ACHN (cell line): ENCODE data around the gene SLC23A2.

Experiments used
- DNase-seq: peaks from one replicate; pipeline ENCODE4 v3.0.0-alpha.2; 2015
- in situ Hi-C: cut with HindIII; loops from 2 replicates; pipeline ENCODE4 v1.10.0; 2017; ENCODE audit warnings: low sequenced_read_pairs, low pct_ligation_motif_present, low pct_unique_long_range_greater_than_20kb

SLC23A2 gene

DNA sequence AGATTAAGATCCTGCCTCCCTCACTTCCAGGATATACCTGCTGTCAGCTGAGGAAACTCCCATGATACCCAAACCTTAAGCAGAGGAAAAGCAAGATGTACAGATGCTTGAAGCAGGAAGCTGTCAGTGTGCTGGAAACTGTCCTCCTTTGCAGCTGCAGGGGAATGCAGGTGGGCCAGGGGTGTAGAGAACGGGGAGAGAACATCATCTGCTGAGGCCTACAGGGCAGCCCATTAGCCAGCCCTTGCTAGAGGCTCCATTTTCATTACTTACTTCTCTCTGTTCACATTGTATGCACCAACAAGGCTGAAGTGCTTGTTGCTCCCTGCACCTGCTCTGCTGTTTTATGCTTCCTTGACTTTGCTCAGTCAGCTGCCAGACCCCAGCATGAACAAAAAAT, 160.5 kb downstream of the SLC23A2 start:
- in situ Hi-C loops, result no loop called here
- no peak for DNase-seq

DNA sequence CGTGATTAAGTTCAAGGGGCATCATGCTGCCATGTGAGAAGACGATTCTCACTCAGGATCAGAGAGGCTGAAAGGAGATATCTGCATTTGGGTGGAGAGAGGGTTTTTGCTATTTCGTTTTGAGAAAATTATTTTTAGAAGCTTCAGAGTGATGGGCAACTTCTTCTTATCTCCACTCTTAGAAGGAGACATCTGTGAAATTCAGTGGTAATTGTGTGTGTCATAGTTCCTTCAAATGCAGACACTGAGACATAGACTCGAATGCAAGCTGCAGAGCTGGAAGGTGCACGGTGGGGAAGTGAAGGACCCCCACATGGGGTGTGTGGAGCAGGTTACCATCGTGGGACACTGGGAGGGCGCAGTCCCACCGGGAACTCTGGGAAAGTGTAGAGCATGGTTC, 162.8 kb downstream of the SLC23A2 start:
- no peak for DNase-seq
- in situ Hi-C loops, result no loop called here

DNA sequence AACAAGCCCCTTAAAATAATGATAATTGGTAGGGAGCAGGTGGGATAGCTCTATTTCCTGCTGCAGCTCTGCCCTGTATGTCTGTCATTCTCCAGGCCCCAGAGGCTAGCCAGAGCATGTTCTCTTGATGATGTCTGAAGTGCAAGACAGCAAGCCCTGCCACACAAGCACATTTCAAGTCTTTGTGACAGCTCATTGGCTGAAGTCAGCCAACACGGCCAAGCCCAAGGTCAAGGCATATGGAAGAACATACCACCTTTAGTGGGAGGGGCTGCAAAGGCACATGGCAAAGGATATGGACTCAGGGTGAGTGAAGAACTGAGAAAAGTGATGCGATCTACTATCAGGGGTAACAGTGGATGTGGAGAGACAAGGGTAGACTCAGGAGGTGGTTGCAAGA, 163.6 kb downstream of the SLC23A2 start:
- no peak for DNase-seq

GRCh38 chr20:4836935-4837334, 164.4 kb downstream of the SLC23A2 start:
- in situ Hi-C loops, result no loop called here
- DNase-seq, result no peak

More for the DNA sequence above, 163.6 kb downstream of the SLC23A2 start:
- in situ Hi-C loops, result no loop called here

- in situ Hi-C loops, result no loop called here
- DNase-seq, result no peak
Observed at GRCh38 chr20:4836473-4836872, 164.8 kb downstream of the SLC23A2 start.

DNA sequence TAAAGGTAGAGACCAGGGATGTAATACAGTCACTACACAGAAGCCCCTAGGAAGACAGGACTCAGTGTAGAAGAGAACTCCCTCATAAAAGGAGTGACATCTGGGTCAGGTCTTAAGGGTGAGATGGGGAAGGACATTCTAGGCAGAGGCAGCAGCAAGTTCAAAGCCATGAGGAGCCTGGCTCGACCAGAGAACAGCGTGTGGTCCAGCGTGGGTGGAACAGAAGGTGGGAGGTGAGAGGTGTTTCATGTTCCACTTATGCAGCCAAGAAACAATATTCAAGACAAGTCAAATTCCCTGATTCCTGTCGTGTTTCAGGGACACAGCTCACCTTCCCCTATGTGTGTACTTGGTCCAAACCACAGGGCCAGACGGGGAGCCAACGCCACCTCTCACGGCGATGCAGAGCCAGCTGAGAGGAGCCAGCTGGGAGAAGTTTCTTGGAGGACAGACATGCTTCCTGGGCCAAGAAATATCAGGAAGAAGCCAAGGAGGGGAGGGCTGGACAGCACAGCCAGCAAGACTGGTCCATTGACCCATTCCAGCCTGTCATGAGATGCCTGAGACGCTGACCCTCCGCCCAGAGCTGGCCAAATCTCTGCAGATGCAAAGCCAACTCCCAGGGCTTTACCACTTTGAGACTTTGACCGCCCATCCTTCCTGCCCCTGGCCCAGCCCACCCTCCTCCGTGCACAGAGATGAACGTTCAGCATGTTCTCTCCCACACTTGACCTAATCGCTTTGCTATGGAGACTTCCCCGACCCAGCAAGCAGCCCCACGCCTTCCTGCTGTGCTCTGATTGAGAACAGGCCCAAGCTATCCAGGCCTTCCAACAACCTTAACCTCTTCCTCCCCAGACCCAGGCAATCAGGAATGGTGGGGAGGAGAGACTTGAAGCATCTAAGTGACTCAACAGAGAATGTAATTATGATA, 165.8 kb downstream of the SLC23A2 start:
- DNase-seq, result no peak
- in situ Hi-C loops, result no loop called here

- no peak for DNase-seq
- in situ Hi-C loops, result no loop called here
Observed at GRCh38 chr20:4833074-4833728, 168.1 kb downstream of the SLC23A2 start.

GRCh38 chr20:4832469-4832868, 168.8 kb downstream of the SLC23A2 start:
- in situ Hi-C loops, result no loop called here
- DNase-seq, result no peak

DNA sequence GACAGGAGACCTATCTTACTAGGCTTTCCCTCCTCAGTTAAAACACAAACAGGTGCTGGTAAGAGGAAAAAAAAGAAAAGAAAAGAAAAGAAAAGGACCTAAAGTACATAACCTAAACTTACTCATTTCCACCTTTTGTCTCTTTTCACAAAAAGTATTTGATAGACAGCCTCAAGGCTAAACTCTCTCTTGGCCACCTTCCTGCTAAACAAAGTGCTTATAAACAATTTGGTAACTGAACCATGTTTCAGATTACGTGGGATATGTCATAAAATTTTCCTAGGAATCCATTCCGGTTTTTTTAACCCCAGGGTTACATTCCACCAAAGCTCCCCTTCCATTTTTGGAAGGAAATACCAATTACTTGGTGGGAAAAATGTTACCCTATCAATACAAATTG, 170.6 kb downstream of the SLC23A2 start:
- in situ Hi-C loops, result no loop called here
- no peak for DNase-seq

- in situ Hi-C loops, result no loop called here
- no peak for DNase-seq
Observed at GRCh38 chr20:4830259-4830658, 171.1 kb downstream of the SLC23A2 start.

DNA sequence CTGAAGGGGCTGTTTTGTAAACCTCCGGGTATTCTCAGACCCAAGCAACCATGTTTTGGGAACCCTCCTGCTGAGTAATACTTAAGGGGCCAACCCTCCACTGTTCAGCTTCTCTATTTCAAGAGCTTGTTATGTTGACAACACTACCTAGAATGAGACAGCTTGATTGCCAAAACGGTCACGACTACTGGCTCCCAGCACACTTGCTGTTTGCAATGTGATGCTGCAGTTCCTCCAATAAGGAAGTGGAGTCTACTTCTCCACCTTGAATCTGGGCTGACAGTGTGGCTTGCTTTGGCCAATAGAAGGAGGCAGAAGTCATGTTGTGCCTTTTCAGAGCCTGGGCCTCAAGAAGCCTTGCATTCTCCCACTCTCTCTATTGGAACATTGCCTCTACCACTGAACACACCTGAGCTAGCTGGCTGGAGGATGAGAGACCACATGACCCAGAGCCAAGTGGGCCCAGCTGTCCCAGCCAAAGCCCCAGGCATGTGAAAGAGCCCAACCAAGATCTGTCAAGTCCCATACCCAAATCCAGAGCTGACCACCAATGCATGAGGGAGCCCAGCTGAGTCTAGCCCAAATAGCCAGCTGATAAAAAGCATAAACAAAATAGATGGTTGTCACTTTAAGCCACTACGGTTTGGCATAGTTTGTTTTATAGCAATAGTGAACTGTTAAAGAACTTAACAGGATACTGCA, 171.6 kb downstream of the SLC23A2 start:
- in situ Hi-C loops, result no loop called here
- DNase-seq, result no peak

- in situ Hi-C loops, result no loop called here
- DNase-seq, result no peak
Observed at GRCh38 chr20:4828830-4829513, 172.3 kb downstream of the SLC23A2 start.

DNA sequence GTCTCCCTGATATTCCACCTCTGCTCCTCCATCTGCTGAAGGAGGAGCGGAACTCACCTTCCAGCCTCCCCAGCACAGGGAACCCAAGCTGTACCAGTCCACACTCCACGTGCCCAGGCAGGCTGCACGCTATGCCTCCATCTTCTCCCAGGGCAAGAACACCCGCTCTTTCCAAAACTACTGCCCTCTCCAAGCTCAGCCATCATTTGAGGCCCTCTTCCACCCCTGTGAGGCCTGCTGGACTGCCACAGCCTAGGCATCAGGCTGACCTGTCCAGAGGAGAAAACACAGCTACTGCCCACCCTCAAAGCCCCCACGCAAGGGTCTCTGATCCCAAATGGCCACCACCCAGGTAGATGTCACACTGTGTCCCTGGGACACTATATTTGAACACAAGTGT, 179.7 kb downstream of the SLC23A2 start:
- in situ Hi-C loops, result no loop called here
- no peak for DNase-seq

DNA sequence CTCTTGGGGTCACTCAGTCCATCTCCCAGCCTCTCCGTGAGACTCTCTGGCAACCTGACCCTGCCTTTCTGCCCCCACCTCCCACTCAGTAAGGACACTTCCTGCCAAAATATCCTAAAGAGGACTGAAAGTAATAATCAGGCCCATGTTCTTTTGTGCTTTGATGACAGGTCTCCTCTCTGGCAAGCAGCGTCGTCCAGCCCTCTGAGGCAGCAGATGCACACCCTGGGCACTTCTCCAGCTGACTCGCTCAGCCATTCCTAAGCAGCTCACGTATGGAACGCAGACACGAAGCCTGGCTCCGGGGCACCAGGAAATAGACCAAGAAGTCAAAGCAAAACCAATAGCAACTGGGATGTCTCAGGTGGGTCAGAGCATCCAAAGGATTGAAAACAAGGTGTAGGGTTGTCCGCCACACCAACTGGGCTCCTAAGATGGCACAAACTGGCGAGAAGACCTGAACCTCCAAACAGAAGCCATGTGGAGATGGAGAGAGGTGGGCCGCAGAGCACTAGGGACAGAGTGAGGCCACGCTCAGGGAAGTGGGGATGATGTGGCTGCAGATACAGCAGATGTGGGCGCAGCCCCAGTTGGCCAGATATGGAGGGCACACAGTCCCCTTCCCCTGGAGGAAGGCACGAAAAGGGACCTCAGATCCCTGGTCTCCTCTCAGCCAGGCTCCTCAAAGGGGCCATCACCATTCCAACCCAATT, 180.3 kb downstream of the SLC23A2 start:
- DNase-seq, result peak; percentile 75
- in situ Hi-C loops, result no loop called here

DNA sequence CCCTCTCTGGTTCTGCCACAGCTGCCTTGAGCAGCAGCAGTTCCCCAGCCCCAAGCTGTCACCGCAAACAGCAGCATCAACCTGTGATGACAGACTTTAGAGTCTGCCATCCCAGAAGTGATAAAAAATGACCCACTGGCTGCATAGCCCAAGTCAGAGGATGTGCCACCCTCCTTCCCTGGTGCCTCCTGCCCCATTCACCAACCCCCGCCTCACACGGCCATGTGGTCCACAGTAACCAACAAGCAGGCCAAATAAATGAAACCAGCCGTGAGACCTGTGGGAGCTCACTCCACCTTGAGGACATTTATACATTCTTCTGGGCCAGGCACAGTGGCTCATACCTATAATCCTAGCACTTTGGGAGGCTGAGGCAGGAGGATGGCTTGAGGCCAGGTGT, 181.4 kb downstream of the SLC23A2 start:
- DNase-seq, result no peak
- in situ Hi-C loops, result no loop called here

DNA sequence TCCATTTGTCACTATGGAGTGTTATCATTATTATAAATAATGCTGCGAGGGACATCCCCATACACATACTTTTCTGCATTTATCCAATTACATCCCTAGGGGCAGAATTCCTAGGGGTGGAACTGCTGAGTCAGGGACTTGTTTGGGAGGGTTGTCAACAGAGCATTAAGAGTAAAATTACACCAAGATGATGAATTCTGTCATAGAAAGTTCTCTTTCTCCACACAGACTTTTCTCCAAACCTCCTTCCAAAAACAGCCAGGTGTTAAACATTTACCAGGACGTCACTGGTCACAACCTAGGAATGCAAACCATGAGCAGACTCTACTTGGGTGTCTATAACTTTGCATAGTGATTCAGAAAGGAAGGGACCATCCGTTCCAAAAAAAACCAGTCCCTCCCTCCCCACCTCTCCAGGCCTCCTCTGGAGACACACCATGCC, 184.1 kb downstream of the SLC23A2 start:
- in situ Hi-C loops, result no loop called here
- peak; percentile 88 for DNase-seq

DNA sequence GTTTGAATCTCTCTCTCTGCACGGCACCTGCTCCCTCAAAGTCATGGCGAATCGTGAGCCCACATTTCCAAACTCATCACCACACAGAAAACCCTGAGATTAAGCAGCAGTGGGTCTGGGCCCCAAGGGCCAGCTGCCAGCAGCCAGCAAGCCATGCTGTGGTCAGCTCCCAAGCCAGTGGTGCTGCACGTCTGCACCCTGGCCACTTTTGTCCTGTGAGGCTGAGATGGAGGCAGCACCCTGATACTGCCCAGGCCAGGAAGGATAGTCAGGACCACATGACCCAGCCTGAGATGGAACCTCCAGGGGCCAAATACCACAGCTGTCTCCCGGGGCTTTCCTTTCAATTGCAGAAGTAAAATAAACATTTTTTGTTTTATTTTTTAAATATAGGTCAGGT, 185.7 kb downstream of the SLC23A2 start:
- in situ Hi-C loops, result no loop called here
- DNase-seq, result no peak

GRCh38 chr20:4814696-4815252, 186.5 kb downstream of the SLC23A2 start:
- DNase-seq, result no peak
- in situ Hi-C loops, result no loop called here
